Endothelial cell of umbilical vein (primary cell): ENCODE data around the gene XCL2. TPM values are rescaled to one million over a fixed set of nuclear protein-coding genes. Genes with fewer than 3 reads are reported as not detected.

Experiments
- BruUV-seq: library from RNA; stranded (reverse); fragments of 400-500 nt; replicated peaks from 2 replicates; lab custom pipeline; 2021; lab: Mats Ljungman, UMichigan
- CTCF ChIA-PET: fragments of 300-600, 350-600 bp; sonication (Branson Sonifier 250); formaldehyde crosslinking; loops from one replicate; lab custom pipeline; 2021; ENCODE audit warnings: antibody characterized with exemption, inconsistent platforms; lab: Charles Lee
- POLR2A ChIA-PET: fragments of 300-600, 350-600 bp; sonication (Branson Sonifier 250); formaldehyde crosslinking; loops from one replicate; lab custom pipeline; 2021; ENCODE audit warnings: antibody characterized with exemption, inconsistent platforms; lab: Charles Lee
- DNase-seq: peaks from one replicate; pipeline ENCODE4 v3.0.0-alpha.2; 2011; ENCODE audit warnings: low read depth, low spot score
- FAIRE-seq: peaks from 2 replicates; lab custom pipeline; 2011; peaks lifted over from hg19 to GRCh38; lab: Jason Lieb, UNC
- H2AFZ ChIP-seq: 2 replicates; pipeline ENCODE4 v1.6.0; 2012; ENCODE audit warnings: low read depth, low read length, control low read depth, inconsistent platforms
- H3K27ac ChIP-seq: 2 replicates; pipeline ENCODE4 v1.5.1; 2011; ENCODE audit warnings: low read depth, mild to moderate bottlenecking, control low read depth, low read length, moderate library complexity; ENCODE audit not compliant: insufficient read depth
- H3K27me3 ChIP-seq, 2 experiments: 2 replicates each; pipeline versions ENCODE4 v1.6.0 to v1.6.1; 2011; ENCODE audit warnings: low read length in 2 of 2, mixed read lengths in 1 of 2; ENCODE audit not compliant: control insufficient read depth in 2 of 2, insufficient read depth in 2 of 2
- H3K36me3 ChIP-seq, 2 experiments: 2 replicates in 1 of 2; 3 replicates in 1 of 2; pipeline ENCODE4 v1.5.1; 2011; ENCODE audit warnings: low read length in 2 of 2, mild to moderate bottlenecking in 1 of 2, moderate library complexity in 1 of 2; ENCODE audit not compliant: control insufficient read depth in 2 of 2, insufficient read depth in 2 of 2; ENCODE audit errors: extremely low read depth in 1 of 2
- H3K4me1 ChIP-seq: 3 replicates; pipeline ENCODE4 v1.5.1; 2011; ENCODE audit warnings: mild to moderate bottlenecking, low read length; ENCODE audit not compliant: control insufficient read depth, insufficient read depth; ENCODE audit errors: extremely low read depth
- H3K4me2 ChIP-seq: 2 replicates; pipeline ENCODE4 v1.6.1; 2011; ENCODE audit warnings: low read length, control low read depth, mixed read lengths; ENCODE audit not compliant: insufficient read depth
- H3K4me3 ChIP-seq, 3 experiments: fragments of 200-600 bp in 1 of 3; sonication (generic), shearing (Covaris generic) in 1 of 3; replicated peaks in 1 of 3; 2 replicates each; pipeline ENCODE4 v1.5.1; 2011 to 2016; ENCODE audit warnings: control low read depth in 3 of 3, low read length in 3 of 3, mild to moderate bottlenecking in 2 of 3, inconsistent platforms in 1 of 3, low read depth in 1 of 3, moderate library complexity in 1 of 3; ENCODE audit not compliant: insufficient read depth in 1 of 3
- H3K79me2 ChIP-seq: 2 replicates; pipeline ENCODE4 v1.6.0; 2012; ENCODE audit warnings: low read length, inconsistent platforms; ENCODE audit not compliant: control insufficient read depth, insufficient read depth
- H3K9ac ChIP-seq: replicated peaks from 2 replicates; pipeline ENCODE3; 2011; ENCODE audit warnings: low read length, control low read depth; ENCODE audit not compliant: insufficient read depth; ENCODE audit errors: extremely low read depth
- H3K9me1 ChIP-seq: replicated peaks from 3 replicates; pipeline ENCODE4 v1.6.0; 2011; ENCODE audit warnings: mild to moderate bottlenecking, low read length; ENCODE audit not compliant: control insufficient read depth, insufficient read depth; ENCODE audit errors: extremely low read depth
- H3K9me3 ChIP-seq: replicated peaks from 2 replicates; pipeline ENCODE4 v1.5.1; 2012; ENCODE audit warnings: low read length, inconsistent platforms; ENCODE audit not compliant: control insufficient read depth, insufficient read depth
- H4K20me1 ChIP-seq: replicated peaks from 2 replicates; pipeline ENCODE3; 2011; ENCODE audit warnings: mild to moderate bottlenecking, low read length; ENCODE audit not compliant: control insufficient read depth, insufficient read depth; ENCODE audit errors: extremely low read depth
- EZH2 ChIP-seq: IDR thresholded peaks from 2 replicates; pipeline ENCODE4 v1.6.1; 2012; ENCODE audit warnings: borderline replicate concordance, low read depth, mild to moderate bottlenecking, moderate library complexity, low read length, inconsistent platforms; ENCODE audit not compliant: severe bottlenecking
- GATA2 ChIP-seq: IDR thresholded peaks from 2 replicates; pipeline ENCODE4 v1.7.0; 2011; ENCODE audit warnings: low read depth, mild to moderate bottlenecking, moderate library complexity, mixed read lengths, low read length; ENCODE audit not compliant: insufficient read length, insufficient read depth
- JUN ChIP-seq: IDR thresholded peaks from 2 replicates; pipeline ENCODE4 v1.6.1; 2011; ENCODE audit warnings: borderline replicate concordance, low read depth; ENCODE audit not compliant: insufficient read length, insufficient read depth
- POLR2AphosphoS5 ChIP-seq: IDR thresholded peaks from 2 replicates; pipeline ENCODE4 v1.6.1; 2012; ENCODE audit warnings: low read depth, mild to moderate bottlenecking, control low read depth, low read length, moderate library complexity; ENCODE audit not compliant: insufficient read depth
- dilution Hi-C: fragments of 300-500 bp; cut with MboI; formaldehyde crosslinking; loops from one replicate; pipeline ENCODE4 v1.15.0; 2019; ENCODE audit warnings: low sequenced_read_pairs; ENCODE audit not compliant: extremely low pct_ligation_motif_present
- intact Hi-C: fragments of 100-400 bp; cut with micrococcal nuclease; formaldehyde crosslinking; loops from one replicate; pipeline ENCODE4 v1.10.0; 2022
- polyA plus RNA-seq, 4 experiments: library from polyadenylated mRNA; depleted of rRNA in 3 of 4; stranded (reverse) in 3 of 4; unstranded in 1 of 4; fragments of >200 nt; gene quantifications; 2 replicates each; pipeline versions ENCODE4 v1.2.1 to v1.2.3, GENCODE V29; 2011 to 2012; ENCODE audit warnings: missing spikeins in 1 of 4
- total RNA-seq: library from RNA; stranded (reverse); gene quantifications from 2 replicates; pipeline ENCODE4 v1.2.3, GENCODE V29; 2021
- TF ChIP-seq, protein P1 (sequence below), 2 donors: IDR thresholded peaks; 1 replicate in 1 of 2; 2 replicates in 1 of 2; pipeline ENCODE4 v1.5.1; 2011; ENCODE audit warnings: low read length in 2 of 2, mild to moderate bottlenecking in 2 of 2, moderate library complexity in 2 of 2, control low read depth in 1 of 2, inconsistent platforms in 1 of 2, low read depth in 1 of 2; ENCODE audit not compliant: insufficient read depth in 1 of 2; ENCODE audit errors: extremely low read depth in 1 of 2

Gene XCL2
- total and polyA plus RNA-seq, 2 donors (not counting 3 experiments of a cell fraction or from before 2014, with no cell fraction given) = not detected

DNA sequence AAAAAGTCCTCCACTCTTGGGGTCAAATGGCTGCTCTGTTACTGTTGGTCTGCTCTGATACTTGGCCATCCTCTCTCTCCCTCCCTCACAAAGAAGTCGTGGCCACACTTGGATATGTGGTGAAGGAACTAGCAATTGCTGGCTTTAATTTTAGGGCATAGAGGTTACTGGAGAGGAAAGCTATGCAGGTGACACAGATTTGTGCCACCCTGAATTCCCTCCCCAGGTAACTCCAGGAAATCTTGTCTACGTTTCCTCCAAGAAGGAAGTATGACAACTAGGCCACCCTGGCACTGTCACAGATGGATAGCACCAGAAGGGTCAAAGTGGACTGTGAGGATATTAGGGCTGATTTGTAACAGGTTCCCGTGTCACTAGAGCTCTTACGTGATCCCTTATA lies 36.0 kb downstream of the XCL2 start:
- Histone ChIP-seq H3K79me2 (no peaks in the 10 kb centered on the region), H3K36me3 (no peaks in the 10 kb centered on the region), H4K20me1 (no peaks in the 10 kb centered on the region), H3K9me1 (no peaks in the 10 kb centered on the region), H3K9me3 (no peaks in the 10 kb centered on the region), H3K27ac (no peak overlapping the region), H3K4me2 (no peak overlapping the region), H3K4me3 (no peak overlapping the region), H3K27me3 (peaks cover 0 to 3% of the 10 kb centered on the region in 2 experiments), H3K9ac (no peak overlapping the region), H2AFZ (no peak overlapping the region), H3K4me1 (no peaks in the 10 kb centered on the region)
- ChIA-PET CTCF (no interaction called here), POLR2A (no interaction called here)
- intact Hi-C loops = no loop called here
- dilution Hi-C loops = no loop called here
- TF ChIP-seq EZH2 (no peak), GATA2 (no peak), JUN (no peak), POLR2AphosphoS5 (no peak)
- no peak for DNase-seq
- FAIRE-seq = no peak
- BruUV-seq = no TSS peak

GRCh38 chr1:168507231-168507630 lies 36.6 kb downstream of the XCL2 start:
- Histone ChIP-seq H3K36me3 (no peaks in the 10 kb centered on the region), H4K20me1 (no peaks in the 10 kb centered on the region), H3K9me1 (no peaks in the 10 kb centered on the region), H3K27ac (no peak overlapping the region), H3K9me3 (no peaks in the 10 kb centered on the region), H3K4me1 (no peaks in the 10 kb centered on the region), H3K4me3 (no peak overlapping the region), H2AFZ (no peak overlapping the region), H3K4me2 (no peak overlapping the region), H3K79me2 (no peaks in the 10 kb centered on the region), H3K9ac (no peak overlapping the region), H3K27me3 (peaks cover 0 to 3% of the 10 kb centered on the region in 2 experiments)
- BruUV-seq = no TSS peak
- intact Hi-C loops (no loop called here), dilution Hi-C loops (no loop called here)
- POLR2A ChIA-PET = no interaction called here
- FAIRE-seq = no peak
- TF ChIP-seq, protein P1, sequence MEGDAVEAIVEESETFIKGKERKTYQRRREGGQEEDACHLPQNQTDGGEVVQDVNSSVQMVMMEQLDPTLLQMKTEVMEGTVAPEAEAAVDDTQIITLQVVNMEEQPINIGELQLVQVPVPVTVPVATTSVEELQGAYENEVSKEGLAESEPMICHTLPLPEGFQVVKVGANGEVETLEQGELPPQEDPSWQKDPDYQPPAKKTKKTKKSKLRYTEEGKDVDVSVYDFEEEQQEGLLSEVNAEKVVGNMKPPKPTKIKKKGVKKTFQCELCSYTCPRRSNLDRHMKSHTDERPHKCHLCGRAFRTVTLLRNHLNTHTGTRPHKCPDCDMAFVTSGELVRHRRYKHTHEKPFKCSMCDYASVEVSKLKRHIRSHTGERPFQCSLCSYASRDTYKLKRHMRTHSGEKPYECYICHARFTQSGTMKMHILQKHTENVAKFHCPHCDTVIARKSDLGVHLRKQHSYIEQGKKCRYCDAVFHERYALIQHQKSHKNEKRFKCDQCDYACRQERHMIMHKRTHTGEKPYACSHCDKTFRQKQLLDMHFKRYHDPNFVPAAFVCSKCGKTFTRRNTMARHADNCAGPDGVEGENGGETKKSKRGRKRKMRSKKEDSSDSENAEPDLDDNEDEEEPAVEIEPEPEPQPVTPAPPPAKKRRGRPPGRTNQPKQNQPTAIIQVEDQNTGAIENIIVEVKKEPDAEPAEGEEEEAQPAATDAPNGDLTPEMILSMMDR (IDR thresholded peaks at IDR 0.05; ENCODE audit: extremely low read depth in 1 of 2, insufficient read depth in 1 of 2, low read depth in 1 of 2, low read length in 2 of 2) = no peak
- TF ChIP-seq EZH2 (no peak), GATA2 (no peak)
- CTCF ChIA-PET = no interaction called here
- no peak for DNase-seq
